Brain microvascular endothelial cell (primary cell): ENCODE results near the gene ZBTB7C.
A peak's percentile ranks its signal among the peaks of the same experiment; 100 is the strongest.

Experiments used
- DNase-seq: peaks from one replicate; pipeline ENCODE4 v3.0.0-alpha.2; 2020
- H3K27ac ChIP-seq: fragments of 250-450 bp; sonication (Bioruptor Pico); 2 replicates; pipeline ENCODE4 v1.5.1; 2020; ENCODE audit warnings: mild to moderate bottlenecking, moderate library complexity
- H3K27me3 ChIP-seq: fragments of 250-450 bp; sonication (Bioruptor Pico); replicated peaks from 2 replicates; pipeline ENCODE4 v1.5.1; 2020; ENCODE audit warnings: mild to moderate bottlenecking
- H3K36me3 ChIP-seq: fragments of 250-450 bp; sonication (Bioruptor Pico); replicated peaks from 2 replicates; pipeline ENCODE4 v1.5.1; 2020; ENCODE audit warnings: mild to moderate bottlenecking
- H3K4me3 ChIP-seq: 2 replicates; pipeline ENCODE4 v1.5.1; 2011; ENCODE audit warnings: low read depth, mild to moderate bottlenecking, control low read depth, low read length, moderate library complexity
- in situ Hi-C: cut with HindIII; loops from 2 replicates; pipeline ENCODE4 v1.10.0; 2017; ENCODE audit warnings: low sequenced_read_pairs, low pct_ligation_motif_present
- TF ChIP-seq, protein P1 (sequence below): IDR thresholded peaks from 2 replicates; pipeline ENCODE4 v1.5.1; 2011; ENCODE audit warnings: low read depth, mild to moderate bottlenecking, moderate library complexity, low read length, control low read depth, inconsistent platforms; ENCODE audit errors: missing control alignments

The ZBTB7C gene

DNA sequence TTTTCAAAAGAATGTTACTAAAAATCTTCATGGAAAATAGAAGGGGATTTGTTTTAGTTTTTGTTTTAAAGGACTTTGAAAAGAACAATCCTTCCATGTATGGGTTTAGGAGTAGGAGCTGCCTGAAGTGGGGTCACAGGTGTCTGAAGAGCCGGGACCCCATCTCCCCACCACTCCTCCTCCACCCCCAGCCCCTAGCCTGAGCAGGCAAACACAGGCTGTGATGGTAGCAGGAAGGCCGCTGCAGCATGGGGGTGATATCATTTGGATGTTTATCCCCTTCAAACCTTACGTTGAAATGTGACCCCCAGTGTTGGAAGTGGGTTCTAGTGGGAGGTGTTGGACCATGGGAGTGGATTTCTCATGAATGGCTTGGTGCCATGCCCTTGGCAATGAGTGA lies 93.0 kb downstream of the ZBTB7C start:
- no peak overlapping the region for H3K27ac ChIP-seq
- DNase-seq, result no peak
- no peaks in the 10 kb centered on the region for H3K36me3 ChIP-seq
- no peak overlapping the region for H3K4me3 ChIP-seq
- no peaks in the 10 kb centered on the region for H3K27me3 ChIP-seq
- TF ChIP-seq, protein P1, sequence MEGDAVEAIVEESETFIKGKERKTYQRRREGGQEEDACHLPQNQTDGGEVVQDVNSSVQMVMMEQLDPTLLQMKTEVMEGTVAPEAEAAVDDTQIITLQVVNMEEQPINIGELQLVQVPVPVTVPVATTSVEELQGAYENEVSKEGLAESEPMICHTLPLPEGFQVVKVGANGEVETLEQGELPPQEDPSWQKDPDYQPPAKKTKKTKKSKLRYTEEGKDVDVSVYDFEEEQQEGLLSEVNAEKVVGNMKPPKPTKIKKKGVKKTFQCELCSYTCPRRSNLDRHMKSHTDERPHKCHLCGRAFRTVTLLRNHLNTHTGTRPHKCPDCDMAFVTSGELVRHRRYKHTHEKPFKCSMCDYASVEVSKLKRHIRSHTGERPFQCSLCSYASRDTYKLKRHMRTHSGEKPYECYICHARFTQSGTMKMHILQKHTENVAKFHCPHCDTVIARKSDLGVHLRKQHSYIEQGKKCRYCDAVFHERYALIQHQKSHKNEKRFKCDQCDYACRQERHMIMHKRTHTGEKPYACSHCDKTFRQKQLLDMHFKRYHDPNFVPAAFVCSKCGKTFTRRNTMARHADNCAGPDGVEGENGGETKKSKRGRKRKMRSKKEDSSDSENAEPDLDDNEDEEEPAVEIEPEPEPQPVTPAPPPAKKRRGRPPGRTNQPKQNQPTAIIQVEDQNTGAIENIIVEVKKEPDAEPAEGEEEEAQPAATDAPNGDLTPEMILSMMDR, result no peak
- in situ Hi-C loops, result no loop called here

DNA sequence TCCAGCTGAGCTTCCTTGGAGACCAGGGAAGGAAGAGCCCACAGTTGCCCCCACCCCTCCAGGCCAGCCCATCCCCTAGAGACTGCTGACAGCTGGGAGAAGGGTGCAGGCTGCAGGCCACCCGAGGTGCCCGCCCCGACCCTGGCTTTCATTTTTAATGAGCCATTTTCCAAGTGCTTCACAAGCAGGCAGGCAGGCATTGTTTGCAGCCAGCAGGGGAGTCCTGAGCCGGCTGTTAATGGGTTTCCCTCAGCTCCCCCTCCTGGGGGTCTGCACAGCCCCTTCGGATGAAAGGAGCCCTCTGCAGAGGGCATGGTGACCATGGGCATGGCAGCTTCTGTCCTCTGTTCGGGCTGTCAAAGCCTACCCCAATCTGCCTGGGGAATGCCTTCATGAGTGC lies 94.5 kb downstream of the ZBTB7C start:
- H3K36me3 ChIP-seq, result no peaks in the 10 kb centered on the region
- in situ Hi-C loops, result no loop called here
- no peak for DNase-seq
- H3K27me3 ChIP-seq, result no peaks in the 10 kb centered on the region
- no peak overlapping the region for H3K4me3 ChIP-seq
- H3K27ac ChIP-seq, result no peak overlapping the region
- TF ChIP-seq, protein P1, result peak; percentile 9

- no peak for DNase-seq
- Histone ChIP-seq H3K36me3 (no peaks in the 10 kb centered on the region), H3K4me3 (no peak overlapping the region), H3K27ac (no peak overlapping the region), H3K27me3 (no peaks in the 10 kb centered on the region)
- in situ Hi-C loops, result no loop called here
- TF ChIP-seq, protein P1, result no peak
These were observed 95.4 kb downstream of the ZBTB7C start for GRCh38 chr18:48313792-48314191.

DNA sequence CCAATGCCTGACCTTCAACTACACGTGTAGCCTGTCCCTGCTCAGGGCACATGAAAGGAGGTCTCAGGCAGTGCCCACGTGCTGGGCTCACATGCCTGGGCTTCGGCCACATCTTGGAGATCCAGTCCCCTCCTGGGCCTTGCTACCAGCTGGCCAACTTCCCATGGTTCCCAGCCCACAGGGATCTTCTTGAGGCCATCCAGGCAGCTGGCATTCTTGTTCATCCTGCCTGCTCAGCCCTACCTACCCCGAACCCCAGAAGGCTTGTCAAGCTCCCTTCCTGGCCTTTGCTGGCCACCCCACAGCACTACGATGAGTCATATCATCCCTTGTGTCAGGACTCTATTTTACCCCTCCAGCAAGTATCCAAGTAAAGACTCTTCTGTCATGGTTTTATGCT lies 97.1 kb downstream of the ZBTB7C start:
- TF ChIP-seq, protein P1, result no peak
- no peak overlapping the region for H3K27ac ChIP-seq
- H3K36me3 ChIP-seq, result no peaks in the 10 kb centered on the region
- no peak for DNase-seq
- in situ Hi-C loops, result no loop called here
- H3K27me3 ChIP-seq, result no peaks in the 10 kb centered on the region
- no peak overlapping the region for H3K4me3 ChIP-seq

GRCh38 chr18:48310999-48311398 lies 98.2 kb downstream of the ZBTB7C start:
- in situ Hi-C loops, result no loop called here
- no peak overlapping the region for H3K4me3 ChIP-seq

DNA sequence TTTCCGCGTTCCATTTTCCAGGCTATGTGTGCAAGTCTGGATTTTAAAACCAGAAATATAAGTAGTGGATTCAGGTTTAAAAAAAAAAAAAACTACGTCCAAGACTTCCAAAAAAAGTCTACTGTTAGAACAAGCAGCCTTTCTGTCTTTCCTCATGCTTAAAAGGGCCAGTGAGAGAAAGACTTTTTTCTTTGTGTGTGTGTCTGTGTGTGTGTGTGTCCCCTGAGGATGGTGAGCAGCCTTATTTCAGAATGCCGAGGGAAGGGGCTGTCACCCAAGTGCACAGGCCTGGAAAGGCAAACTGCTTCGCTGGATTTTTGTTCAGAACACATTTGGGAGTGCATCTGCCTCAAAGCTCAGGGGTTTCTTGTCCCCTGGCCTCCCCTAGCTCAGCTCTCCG lies 98.8 kb downstream of the ZBTB7C start:
- Histone ChIP-seq H3K27me3 (no peaks in the 10 kb centered on the region), H3K27ac (no peak overlapping the region), H3K4me3 (no peak overlapping the region), H3K36me3 (no peaks in the 10 kb centered on the region)
- in situ Hi-C loops, result no loop called here
- TF ChIP-seq, protein P1, result no peak
- no peak for DNase-seq

More at GRCh38 chr18:48310999-48311398, 98.2 kb downstream of the ZBTB7C start:
- DNase-seq, result no peak
- no peaks in the 10 kb centered on the region for H3K27me3 ChIP-seq
- no peaks in the 10 kb centered on the region for H3K36me3 ChIP-seq
- H3K27ac ChIP-seq, result no peak overlapping the region
- TF ChIP-seq, protein P1, result no peak
